RWPE2 (cell line): ENCODE results near the gene VIPR1.

Experiments
- ATAC-seq: fragments of 200-7000 bp; cut with Tn5 transposase; 3 replicates; pipeline ENCODE4 v1.9.1; 2021; ENCODE audit warnings: low read depth
- DNase-seq: peaks from one replicate; pipeline ENCODE4 v3.0.0-alpha.2; 2020; ENCODE audit warnings: low spot score
- H3K27ac ChIP-seq: fragments of 450-650 bp; 2 replicates; pipeline ENCODE4 v1.5.1; 2017; ENCODE audit warnings: mild to moderate bottlenecking; ENCODE audit not compliant: poor library complexity, severe bottlenecking
- H3K27me3 ChIP-seq: fragments of 250-450 bp; sonication (Bioruptor Pico); 2 replicates; pipeline ENCODE4 v1.5.1; 2021; ENCODE audit warnings: mild to moderate bottlenecking, moderate library complexity; ENCODE audit not compliant: insufficient read depth, poor library complexity, severe bottlenecking
- H3K36me3 ChIP-seq: fragments of 250-450 bp; sonication (Bioruptor Pico); 2 replicates; pipeline ENCODE4 v1.5.1; 2020; ENCODE audit warnings: low read depth, mild to moderate bottlenecking, moderate library complexity
- H3K4me1 ChIP-seq: fragments of 250-450 bp; sonication (Bioruptor Pico); 2 replicates; pipeline ENCODE4 v1.5.1; 2021; ENCODE audit warnings: mild to moderate bottlenecking, moderate library complexity; ENCODE audit not compliant: insufficient read depth, poor library complexity, severe bottlenecking
- H3K4me3 ChIP-seq: fragments of 250-450 bp; sonication (Bioruptor Pico); 2 replicates; pipeline ENCODE4 v1.5.1; 2021; ENCODE audit warnings: mild to moderate bottlenecking, moderate library complexity; ENCODE audit not compliant: severe bottlenecking
- H3K9me3 ChIP-seq: fragments of 250-450 bp; sonication (Bioruptor Pico); 2 replicates; pipeline ENCODE4 v1.5.1; 2021; ENCODE audit warnings: mild to moderate bottlenecking, moderate library complexity; ENCODE audit not compliant: severe bottlenecking
- CTCF ChIP-seq: fragments of 450-650 bp; IDR thresholded peaks from one replicate; pipeline ENCODE4 v1.5.1; 2017; ENCODE audit warnings: mild to moderate bottlenecking, moderate library complexity; ENCODE audit not compliant: poor library complexity, severe bottlenecking

The VIPR1 gene

GRCh38 chr3:42502429-42503250 is at the start of gene VIPR1:
Gene VIPR1, plus strand, starts transcription at chr3:42502643. Its CDS starts 93 bp downstream, at chr3:42502736.
- no peaks in the 10 kb centered on the region for H3K4me1 ChIP-seq
- H3K4me3 ChIP-seq, result peak within 1 kb of the TSS; percentile 42
- no peak for TF ChIP-seq CTCF
- H3K9me3 ChIP-seq, result no peaks in the 10 kb centered on the region
- H3K27me3 ChIP-seq, result no peaks in the 10 kb centered on the region
- H3K27ac ChIP-seq, result no peak within 1 kb of the TSS
- DNase-seq (peak; percentile 84), ATAC-seq (peak; percentile 94)
- no peaks in the 10 kb centered on the region for H3K36me3 ChIP-seq

- ATAC-seq (no peak), DNase-seq (no peak)
- H3K9me3 ChIP-seq, result no peaks in the 10 kb centered on the region
- H3K27me3 ChIP-seq, result no peaks in the 10 kb centered on the region
- no peaks in the 10 kb centered on the region for H3K36me3 ChIP-seq
- no peak for TF ChIP-seq CTCF
- H3K4me3 ChIP-seq, result no peak overlapping the region
- H3K27ac ChIP-seq, result no peak overlapping the region
- H3K4me1 ChIP-seq, result no peaks in the 10 kb centered on the region
Observed at GRCh38 chr3:42456211-42456610, 46.2 kb upstream of the VIPR1 start.

GRCh38 chr3:42459151-42459550 is 43.3 kb upstream of the VIPR1 start:
- H3K4me1 ChIP-seq, result no peaks in the 10 kb centered on the region

GRCh38 chr3:42461762-42462161 is 40.7 kb upstream of the VIPR1 start:
- DNase-seq (no peak), ATAC-seq (no peak)
- H3K9me3 ChIP-seq, result no peaks in the 10 kb centered on the region
- no peaks in the 10 kb centered on the region for H3K36me3 ChIP-seq
- TF ChIP-seq CTCF, result no peak
- no peaks in the 10 kb centered on the region for H3K4me1 ChIP-seq
- no peak overlapping the region for H3K27ac ChIP-seq
- H3K4me3 ChIP-seq, result no peak overlapping the region
- H3K27me3 ChIP-seq, result no peaks in the 10 kb centered on the region

More at GRCh38 chr3:42459151-42459550, 43.3 kb upstream of the VIPR1 start:
- no peak for TF ChIP-seq CTCF
- H3K36me3 ChIP-seq, result no peaks in the 10 kb centered on the region
- DNase-seq (no peak), ATAC-seq (no peak)
- H3K9me3 ChIP-seq, result no peaks in the 10 kb centered on the region
- H3K27ac ChIP-seq, result no peak overlapping the region
- no peak overlapping the region for H3K4me3 ChIP-seq
- H3K27me3 ChIP-seq, result no peaks in the 10 kb centered on the region

GRCh38 chr3:42463093-42463492 is 39.4 kb upstream of the VIPR1 start:
- no peak for TF ChIP-seq CTCF
- DNase-seq (no peak), ATAC-seq (no peak)
- H3K9me3 ChIP-seq, result no peaks in the 10 kb centered on the region
- H3K27me3 ChIP-seq, result no peaks in the 10 kb centered on the region
- H3K4me1 ChIP-seq, result no peaks in the 10 kb centered on the region
- H3K36me3 ChIP-seq, result no peaks in the 10 kb centered on the region
- no peak overlapping the region for H3K27ac ChIP-seq
- no peak overlapping the region for H3K4me3 ChIP-seq
